GM12874 (cell line): Measurements from ENCODE around the gene C1GALT1.

ENCODE experiments used
- TF ChIP-seq, protein P1 (sequence below): IDR thresholded peaks from 2 replicates; pipeline ENCODE4 v1.5.1; 2011; ENCODE audit warnings: low read depth, mild to moderate bottlenecking, control low read depth, low read length, moderate library complexity; ENCODE audit not compliant: insufficient read depth

C1GALT1 gene

DNA sequence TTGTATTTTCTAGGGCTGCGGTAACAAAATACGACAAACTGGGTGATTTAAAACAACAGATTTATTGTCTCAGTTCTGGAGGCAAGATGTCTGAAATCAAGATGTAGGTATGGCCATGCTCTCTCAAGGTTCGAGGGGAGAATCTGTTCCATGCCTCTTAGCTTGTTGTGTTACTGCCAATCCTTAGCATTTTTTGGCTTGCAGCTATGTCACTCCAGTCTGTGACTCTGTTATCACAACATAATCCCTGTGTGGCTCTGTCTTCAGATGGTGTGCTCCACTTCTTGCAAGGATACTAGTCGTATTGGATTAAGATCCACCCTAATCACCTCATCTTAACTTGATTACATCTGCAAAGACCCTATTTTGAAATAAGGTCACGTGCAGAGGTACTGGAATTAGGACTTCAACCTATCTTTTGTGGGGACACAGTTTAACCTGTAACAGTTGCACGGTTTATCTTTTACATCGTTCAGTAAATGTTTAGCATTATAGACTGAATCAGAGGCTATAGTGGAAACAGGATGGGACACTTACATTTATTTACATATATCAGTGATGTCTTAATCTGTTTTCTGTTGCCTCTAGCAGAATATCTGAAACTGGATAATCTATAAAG, 3.1 kb downstream of the C1GALT1 start:
- TF ChIP-seq, protein P1, sequence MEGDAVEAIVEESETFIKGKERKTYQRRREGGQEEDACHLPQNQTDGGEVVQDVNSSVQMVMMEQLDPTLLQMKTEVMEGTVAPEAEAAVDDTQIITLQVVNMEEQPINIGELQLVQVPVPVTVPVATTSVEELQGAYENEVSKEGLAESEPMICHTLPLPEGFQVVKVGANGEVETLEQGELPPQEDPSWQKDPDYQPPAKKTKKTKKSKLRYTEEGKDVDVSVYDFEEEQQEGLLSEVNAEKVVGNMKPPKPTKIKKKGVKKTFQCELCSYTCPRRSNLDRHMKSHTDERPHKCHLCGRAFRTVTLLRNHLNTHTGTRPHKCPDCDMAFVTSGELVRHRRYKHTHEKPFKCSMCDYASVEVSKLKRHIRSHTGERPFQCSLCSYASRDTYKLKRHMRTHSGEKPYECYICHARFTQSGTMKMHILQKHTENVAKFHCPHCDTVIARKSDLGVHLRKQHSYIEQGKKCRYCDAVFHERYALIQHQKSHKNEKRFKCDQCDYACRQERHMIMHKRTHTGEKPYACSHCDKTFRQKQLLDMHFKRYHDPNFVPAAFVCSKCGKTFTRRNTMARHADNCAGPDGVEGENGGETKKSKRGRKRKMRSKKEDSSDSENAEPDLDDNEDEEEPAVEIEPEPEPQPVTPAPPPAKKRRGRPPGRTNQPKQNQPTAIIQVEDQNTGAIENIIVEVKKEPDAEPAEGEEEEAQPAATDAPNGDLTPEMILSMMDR: no peak

DNA sequence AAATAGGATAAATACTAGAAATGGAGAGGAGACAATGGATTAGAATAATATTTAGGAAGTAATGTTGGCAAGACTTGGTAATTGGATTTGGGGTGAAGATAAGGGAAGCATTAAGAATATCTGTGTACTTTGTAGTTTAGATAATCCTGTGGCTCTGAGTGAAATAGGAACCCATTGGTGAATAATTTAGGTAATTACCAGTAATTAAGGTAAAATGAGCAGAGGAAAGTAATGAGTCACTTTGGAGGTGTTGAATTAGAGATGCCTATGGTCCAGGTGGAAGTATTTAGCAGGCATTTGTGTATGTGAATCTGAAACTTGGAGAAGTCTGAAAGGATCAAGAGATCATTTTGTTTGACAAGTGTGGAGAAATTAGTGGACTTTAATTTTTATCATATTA, 5.7 kb downstream of the C1GALT1 start:
- TF ChIP-seq, protein P1: no peak

DNA sequence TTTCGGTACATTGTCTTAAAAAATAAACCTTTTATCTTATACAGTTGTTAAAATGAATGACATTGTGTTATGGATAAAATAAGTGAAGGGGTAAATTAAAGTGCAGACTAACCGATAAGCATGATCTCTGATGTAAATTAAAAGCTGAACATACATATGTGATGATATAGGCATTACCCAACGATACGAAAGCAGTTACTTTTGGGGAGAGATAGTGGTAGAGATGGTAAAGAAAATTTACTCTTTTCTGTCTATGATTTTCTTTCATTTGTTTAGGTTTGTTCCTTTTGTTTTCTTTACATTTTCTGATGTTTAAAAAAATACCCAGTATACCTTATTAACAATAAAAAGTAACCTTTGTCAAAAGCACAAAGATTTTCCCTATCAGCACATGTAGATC, 6.4 kb downstream of the C1GALT1 start:
- TF ChIP-seq, protein P1: no peak

DNA sequence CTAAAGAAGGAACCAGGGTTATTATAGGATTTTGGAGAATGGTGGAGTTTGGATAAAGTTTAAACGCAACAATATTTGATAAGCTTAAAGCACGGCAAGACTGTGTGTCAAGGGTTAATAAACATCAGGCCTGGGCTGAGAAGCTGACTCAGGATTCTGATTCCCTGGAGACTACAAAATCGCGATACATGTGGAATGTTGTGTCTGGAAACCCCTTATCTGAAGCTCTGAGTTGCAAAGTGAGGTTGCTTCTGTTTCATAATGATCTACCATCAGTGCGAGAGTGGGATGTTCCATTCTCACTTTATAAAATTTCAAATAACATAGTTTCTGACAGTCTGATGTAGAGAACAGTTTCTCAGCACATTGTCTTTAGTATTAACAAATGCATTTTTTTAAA, 7.8 kb downstream of the C1GALT1 start:
- TF ChIP-seq, protein P1: no peak

DNA sequence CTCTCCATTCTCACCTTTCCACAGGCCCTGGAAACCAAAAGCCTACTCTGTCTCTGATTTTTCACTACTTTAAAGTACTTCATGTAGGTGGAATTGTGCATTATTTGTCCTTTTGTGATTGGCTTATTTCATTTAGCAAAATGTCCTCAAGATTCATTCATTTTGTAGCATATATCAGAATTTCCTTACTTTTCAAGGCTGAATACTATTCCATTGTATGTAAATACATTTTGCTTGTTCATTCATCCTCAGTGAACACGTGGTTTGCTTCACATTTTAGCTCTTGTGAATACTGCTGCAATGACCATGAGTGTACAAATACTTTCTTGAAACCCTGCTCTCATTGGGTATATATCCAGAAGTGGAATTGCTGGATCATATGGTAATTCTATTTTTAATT, 8.8 kb downstream of the C1GALT1 start:
- TF ChIP-seq, protein P1: no peak

DNA sequence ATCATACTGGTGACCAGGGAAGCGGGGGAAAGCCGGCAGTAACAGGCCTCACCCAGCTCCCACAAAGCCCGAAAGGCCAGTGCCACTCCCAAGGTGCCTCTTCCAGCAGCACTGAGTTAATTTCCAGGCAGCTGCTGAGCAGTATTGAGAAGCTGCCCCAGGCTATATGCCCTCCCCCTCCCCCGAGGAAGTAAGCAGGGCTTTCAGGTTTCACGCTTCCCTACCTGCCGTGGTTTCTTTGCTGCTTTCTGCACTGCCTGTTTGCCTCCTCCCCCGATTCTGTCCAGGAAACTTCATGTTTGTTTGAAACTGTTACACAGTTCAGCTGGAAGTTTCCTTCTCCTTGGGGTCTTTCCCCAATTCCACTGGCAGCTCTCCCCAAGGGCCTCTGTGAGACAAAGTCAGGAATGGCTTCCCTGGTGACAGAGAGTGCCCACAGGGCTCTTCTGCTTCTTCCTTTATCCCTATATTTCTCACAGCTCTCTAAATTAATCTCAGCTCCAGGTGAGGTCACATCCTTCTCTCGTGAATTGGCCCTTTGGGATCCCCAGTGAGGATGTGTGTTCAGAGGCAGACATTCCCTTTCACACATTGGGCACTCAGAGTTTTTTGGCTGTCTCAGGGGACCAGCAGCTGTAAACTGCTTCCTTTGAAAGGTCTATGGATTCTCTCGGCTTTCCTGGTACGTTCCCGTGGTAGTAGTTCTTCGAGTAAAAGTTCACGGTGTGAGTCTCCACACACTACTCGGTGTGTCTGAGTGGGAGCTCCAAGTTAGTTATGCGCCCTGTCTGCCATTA, 19.4 kb downstream of the C1GALT1 start:
- TF ChIP-seq, protein P1: no peak

DNA sequence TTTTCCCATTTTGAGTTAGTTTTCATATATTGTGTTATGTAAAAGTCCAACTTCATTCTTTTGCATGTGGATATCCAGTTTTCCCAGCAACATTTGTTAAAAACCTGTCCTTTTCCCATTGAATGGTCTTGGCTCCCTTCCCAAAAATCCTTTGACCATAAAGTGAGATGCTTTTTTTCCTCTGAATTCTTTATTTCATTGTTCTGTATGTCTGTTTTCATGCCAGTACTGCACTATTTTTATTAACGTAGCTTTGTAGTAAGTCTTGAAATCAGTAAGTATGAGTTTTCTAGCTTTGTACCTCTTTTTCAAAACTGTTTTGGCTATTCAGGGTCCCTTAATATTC, 20.0 kb downstream of the C1GALT1 start:
- TF ChIP-seq, protein P1: no peak
